Mononuclear cell (primary cell): ENCODE data around the gene SCUBE1. TPM values are rescaled to one million over a fixed set of nuclear protein-coding genes. Genes with fewer than 3 reads are reported as not detected.

Source experiments
- H3K27me3 ChIP-seq: 2 replicates; pipeline ENCODE4 v1.6.0; 2011; ENCODE audit warnings: low read length, control low read depth; ENCODE audit not compliant: insufficient read depth
- H3K4me1 ChIP-seq: 2 replicates; pipeline ENCODE4 v1.5.1; 2011; ENCODE audit warnings: mild to moderate bottlenecking, low read length, control low read depth; ENCODE audit not compliant: insufficient read depth
- H3K4me3 ChIP-seq: 2 replicates; pipeline ENCODE4 v1.5.1; 2011; ENCODE audit warnings: mild to moderate bottlenecking, low read length, moderate library complexity
- H3K9me3 ChIP-seq: 2 replicates; pipeline ENCODE4 v1.5.1; 2011; ENCODE audit warnings: low read depth, mild to moderate bottlenecking, control low read depth, low read length
- total RNA-seq: library from RNA; depleted of rRNA; stranded (reverse); fragments of >200 nt; gene quantifications from one replicate; pipeline ENCODE4 v1.2.3, GENCODE V29; 2012

Gene SCUBE1
- total RNA-seq, 1 donor: 0.94 TPM

DNA sequence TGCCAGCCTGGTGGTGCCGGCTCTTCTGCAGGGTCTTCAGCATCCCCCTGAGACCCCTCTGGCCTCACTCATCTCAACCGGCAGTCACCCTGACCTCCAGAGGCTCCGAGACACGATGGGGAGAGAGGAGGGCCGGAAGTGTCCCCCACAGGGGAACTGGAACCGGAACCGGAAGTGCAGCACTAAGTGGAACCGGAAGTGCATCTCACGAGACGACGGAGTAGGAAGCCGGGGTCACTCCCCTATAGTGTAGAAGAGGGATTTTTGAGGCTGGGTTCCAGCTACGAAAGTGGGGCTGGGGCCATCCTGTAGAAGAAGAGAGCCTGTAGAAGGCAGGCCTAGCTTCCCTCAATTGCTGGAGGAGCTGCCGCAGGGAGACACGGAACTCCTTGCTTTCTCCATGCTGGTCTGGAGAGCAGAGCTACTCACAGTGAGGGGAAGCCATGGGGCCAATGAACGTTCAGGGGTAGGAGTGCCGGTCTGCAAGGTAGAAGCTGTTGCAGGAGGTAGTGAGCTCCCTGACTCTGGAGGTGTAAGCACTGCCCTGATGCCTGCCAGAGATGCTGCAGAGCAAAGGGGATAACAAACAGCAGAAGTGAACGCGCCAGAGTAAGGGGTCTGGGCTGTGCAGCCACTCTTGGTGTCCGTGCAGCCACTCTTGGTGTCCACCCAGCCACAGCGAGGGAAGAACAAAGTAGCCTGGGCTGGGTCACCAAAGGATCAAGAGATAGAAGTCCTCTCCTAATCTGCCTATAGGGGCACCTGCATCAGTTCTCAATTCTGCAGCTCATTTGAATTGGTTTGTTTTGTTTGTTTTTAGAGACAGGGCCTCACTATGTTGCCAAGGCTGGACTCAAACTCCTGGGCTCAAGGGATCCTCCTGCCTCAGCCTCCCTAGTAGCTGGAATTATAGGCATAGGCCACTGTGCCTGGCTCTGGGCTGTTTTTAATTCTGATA lies 21.9 kb downstream of the SCUBE1 start:
- Histone ChIP-seq H3K4me3 (no peak overlapping the region), H3K9me3 (no peaks in the 10 kb centered on the region), H3K4me1 (no peaks in the 10 kb centered on the region), H3K27me3 (no peaks in the 10 kb centered on the region)

- Histone ChIP-seq H3K4me3 (no peak overlapping the region), H3K9me3 (no peaks in the 10 kb centered on the region), H3K4me1 (no peaks in the 10 kb centered on the region), H3K27me3 (no peaks in the 10 kb centered on the region)
Observed at GRCh38 chr22:43319661-43320486, 23.3 kb downstream of the SCUBE1 start.

DNA sequence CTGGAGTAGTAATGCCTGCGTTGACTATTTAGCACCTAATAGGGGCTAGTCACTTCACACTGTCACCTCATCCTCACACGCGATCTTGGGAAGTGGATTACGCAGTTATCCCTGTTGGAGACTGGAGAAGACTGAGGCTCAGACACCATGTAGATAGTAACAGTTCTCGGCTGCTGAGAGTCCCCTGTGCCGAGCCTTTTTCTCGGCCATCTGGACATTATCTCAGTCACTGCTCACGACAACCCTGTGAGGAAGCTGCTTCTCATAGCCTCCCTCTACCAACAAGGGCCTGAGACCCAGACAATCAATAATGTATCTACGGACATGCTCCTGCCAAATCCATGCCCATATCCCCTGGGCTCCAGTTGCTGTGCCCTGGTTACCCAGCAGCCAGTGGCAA lies 25.9 kb downstream of the SCUBE1 start:
- no peak overlapping the region for H3K4me3 ChIP-seq
- H3K4me1 ChIP-seq: peaks cover 7% of the 10 kb centered on the region
- no peaks in the 10 kb centered on the region for H3K9me3 ChIP-seq
- H3K27me3 ChIP-seq: no peaks in the 10 kb centered on the region

DNA sequence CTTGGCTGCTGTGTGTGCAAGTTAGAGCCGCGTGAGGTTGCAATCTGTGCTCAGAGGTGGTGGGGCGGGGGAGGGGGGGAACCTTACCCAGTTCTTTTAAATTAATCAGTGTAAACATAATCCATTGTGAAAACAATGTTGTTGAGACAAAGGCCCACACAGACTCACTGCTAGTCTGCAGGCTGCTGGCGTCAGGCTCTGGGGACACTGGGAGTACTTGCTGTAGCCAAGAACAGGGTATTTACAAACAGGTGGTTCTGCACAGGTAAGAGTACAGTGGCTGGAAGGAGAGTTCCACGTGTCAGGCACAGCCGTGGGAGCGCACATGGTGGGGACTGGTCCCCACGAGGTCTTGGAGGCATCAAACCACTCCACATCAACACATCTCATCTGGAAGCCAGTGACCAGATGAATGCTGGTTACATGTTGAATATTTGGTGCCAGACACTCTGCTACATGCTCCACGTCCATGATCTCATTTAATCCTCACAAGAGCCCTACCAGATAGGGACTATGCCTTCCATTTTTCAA lies 27.4 kb downstream of the SCUBE1 start:
- no peaks in the 10 kb centered on the region for H3K27me3 ChIP-seq
- H3K4me1 ChIP-seq: peaks cover 7% of the 10 kb centered on the region
- no peak overlapping the region for H3K4me3 ChIP-seq
- no peaks in the 10 kb centered on the region for H3K9me3 ChIP-seq

GRCh38 chr22:43314611-43315010 lies 28.6 kb downstream of the SCUBE1 start:
- Histone ChIP-seq H3K4me3 (no peak overlapping the region), H3K9me3 (no peaks in the 10 kb centered on the region), H3K27me3 (no peaks in the 10 kb centered on the region)

DNA sequence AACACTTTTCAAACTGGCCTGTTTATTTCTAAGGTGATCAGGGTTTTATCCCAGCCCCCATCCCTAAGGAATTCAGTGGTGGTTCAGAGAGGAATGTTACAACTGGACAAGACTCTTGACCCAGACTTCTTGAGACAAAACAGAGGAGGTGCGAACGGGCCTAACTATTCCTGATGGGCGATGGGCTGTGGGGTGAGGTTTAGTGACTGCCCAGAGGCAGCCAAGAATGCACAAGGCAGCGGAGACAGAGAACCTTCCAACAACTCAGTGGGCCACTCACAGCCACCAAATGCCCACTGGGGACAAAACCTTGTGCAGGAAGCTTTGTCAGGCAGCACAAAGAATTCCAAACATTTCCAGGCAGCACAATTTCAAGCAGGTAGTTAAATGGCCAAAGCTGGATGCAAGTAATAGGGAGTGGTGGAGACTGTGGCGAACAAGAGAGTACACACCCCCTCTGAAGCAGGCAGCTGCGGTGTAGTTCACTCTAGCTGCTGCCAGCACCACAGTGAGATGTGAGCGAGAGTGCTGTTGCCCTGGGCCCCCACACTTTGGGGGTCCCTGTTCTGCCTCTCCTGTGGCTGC lies 29.2 kb downstream of the SCUBE1 start:
- no peaks in the 10 kb centered on the region for H3K9me3 ChIP-seq
- no peaks in the 10 kb centered on the region for H3K27me3 ChIP-seq
- no peak overlapping the region for H3K4me3 ChIP-seq

More at GRCh38 chr22:43314611-43315010, 28.6 kb downstream of the SCUBE1 start:
- peaks cover 7% of the 10 kb centered on the region for H3K4me1 ChIP-seq

GRCh38 chr22:43313244-43313889 lies 29.8 kb downstream of the SCUBE1 start:
- H3K4me3 ChIP-seq: no peak overlapping the region
- H3K27me3 ChIP-seq: no peaks in the 10 kb centered on the region
- H3K9me3 ChIP-seq: no peaks in the 10 kb centered on the region
- peaks cover 7% of the 10 kb centered on the region for H3K4me1 ChIP-seq

More for the DNA sequence above, 29.2 kb downstream of the SCUBE1 start:
- H3K4me1 ChIP-seq: peaks cover 7% of the 10 kb centered on the region

DNA sequence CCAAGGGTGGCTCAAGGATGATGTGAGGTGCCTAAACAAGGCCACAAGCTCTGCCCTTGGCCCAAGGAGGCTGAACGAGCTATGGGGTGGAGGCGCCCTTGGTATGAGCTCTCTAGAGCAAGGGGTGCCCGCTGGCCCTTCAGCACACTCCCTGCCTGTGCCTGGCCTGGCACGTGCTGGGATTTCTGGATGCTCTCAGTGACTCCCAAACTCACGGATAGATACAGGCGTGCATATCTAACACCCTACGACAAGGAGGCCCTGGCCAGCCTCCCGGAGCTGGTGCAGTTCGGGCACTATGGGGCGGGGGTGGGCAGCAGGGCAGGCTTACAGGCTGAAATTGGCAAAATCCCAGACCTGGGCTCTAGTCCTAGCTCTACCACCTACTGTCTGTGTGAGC lies 30.6 kb downstream of the SCUBE1 start:
- Histone ChIP-seq H3K27me3 (no peaks in the 10 kb centered on the region), H3K4me3 (no peak overlapping the region), H3K9me3 (no peaks in the 10 kb centered on the region), H3K4me1 (peaks cover 7% of the 10 kb centered on the region)

DNA sequence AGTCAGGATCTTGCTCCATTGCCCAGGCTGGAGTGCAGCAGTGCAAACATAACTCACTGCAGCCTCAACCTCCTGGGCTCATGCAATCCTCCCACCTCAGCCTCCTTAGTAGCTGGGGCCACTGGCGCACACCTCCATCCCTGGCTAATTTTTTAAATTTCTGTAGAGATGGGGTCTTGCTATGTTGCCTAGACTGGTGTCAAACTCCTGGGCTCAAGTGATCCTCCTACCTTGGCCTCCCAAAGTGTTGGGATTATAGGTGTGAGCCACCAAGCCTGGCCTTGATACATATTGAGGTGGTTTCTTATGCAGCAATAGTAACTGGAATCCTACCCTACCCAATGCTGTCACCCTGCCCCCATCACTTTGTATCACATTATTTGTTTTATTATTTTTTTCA lies 32.4 kb downstream of the SCUBE1 start:
- H3K9me3 ChIP-seq: no peaks in the 10 kb centered on the region
- no peaks in the 10 kb centered on the region for H3K27me3 ChIP-seq
- peaks cover 7% of the 10 kb centered on the region for H3K4me1 ChIP-seq
- H3K4me3 ChIP-seq: no peak overlapping the region

- no peaks in the 10 kb centered on the region for H3K27me3 ChIP-seq
- H3K4me1 ChIP-seq: peaks cover 7% of the 10 kb centered on the region
- no peaks in the 10 kb centered on the region for H3K9me3 ChIP-seq
- no peak overlapping the region for H3K4me3 ChIP-seq
Observed at GRCh38 chr22:43310311-43310710, 32.9 kb downstream of the SCUBE1 start.

DNA sequence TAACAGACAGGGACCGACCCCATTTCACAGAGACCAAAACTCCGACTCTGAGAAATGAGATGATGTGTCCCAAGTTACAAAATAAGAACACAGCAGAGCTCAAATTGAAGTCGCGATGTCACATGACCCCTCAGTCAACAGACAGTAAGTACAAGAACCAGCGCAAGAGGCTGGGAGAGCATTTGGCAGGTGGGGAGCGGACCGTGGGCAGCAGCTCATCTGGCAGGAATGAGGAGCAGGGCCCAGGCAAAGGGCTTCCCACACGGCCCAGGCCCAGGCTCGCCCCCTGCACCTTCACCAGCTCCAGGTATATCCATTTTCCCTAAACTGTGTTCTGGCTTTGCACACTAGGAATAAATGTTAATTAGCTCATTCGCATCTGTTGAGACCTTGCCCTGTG lies 34.3 kb downstream of the SCUBE1 start:
- H3K4me1 ChIP-seq: peaks cover 7% of the 10 kb centered on the region
- H3K27me3 ChIP-seq: no peaks in the 10 kb centered on the region
- no peak overlapping the region for H3K4me3 ChIP-seq
- no peaks in the 10 kb centered on the region for H3K9me3 ChIP-seq

DNA sequence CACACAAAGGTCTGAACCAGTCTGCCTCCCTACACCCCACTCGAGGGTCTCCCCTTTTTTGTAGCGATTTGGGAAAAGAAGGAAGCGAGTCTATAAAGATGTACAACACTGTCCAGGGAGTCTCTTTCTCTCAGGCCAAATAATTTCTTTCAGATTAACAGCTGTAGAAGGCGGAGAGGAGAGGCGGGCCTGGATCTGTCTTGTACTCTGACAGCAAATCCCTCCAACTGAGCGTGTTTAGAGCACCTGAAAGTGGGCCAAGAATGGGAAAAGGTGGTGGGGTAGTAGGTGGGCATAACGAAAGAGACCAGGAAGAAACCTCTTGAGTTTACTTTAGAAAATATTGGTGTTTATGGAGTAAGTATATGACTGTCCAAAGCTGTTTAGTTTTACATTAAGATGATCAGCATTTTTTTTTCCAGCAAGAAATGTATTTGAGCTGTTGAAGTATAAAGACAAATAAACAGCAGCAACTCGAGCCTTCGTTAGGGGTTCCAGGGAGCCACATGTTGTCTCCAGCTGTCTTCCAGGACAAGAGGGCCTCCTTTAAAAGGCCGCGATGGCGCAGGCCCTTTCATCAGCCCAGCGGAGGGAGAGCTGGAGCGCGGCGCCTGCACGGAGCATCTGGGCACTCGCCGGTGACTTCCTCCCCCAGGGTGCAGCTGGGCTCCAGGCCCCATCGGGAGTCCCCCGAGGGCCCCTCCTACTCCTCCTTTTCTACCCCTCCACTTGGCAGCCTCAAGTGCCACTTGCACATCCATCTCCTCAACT lies 34.9 kb downstream of the SCUBE1 start:
- Histone ChIP-seq H3K4me3 (no peak overlapping the region), H3K27me3 (no peaks in the 10 kb centered on the region), H3K4me1 (peaks cover 6% of the 10 kb centered on the region), H3K9me3 (no peaks in the 10 kb centered on the region)

DNA sequence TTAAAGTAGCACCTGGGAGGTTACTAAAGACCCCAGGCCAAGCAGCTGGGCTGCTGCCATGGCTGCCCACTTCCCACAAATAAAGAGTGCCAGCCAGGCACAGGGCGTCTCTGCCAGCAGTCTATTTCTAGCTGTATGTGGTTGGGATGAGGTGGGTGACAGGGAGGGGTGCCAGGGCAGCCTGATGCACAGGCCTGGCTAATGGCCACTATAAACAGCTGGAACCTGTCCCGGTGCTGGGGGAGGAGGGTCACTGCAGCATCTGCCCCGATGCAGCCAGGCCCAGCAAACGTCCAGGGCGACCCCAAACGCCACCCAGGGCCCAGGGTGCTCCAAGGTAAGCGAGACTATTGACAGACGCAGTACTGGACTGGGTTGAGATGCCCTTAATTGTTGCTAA lies 37.4 kb downstream of the SCUBE1 start:
- H3K27me3 ChIP-seq: no peaks in the 10 kb centered on the region
- no peaks in the 10 kb centered on the region for H3K9me3 ChIP-seq
- H3K4me3 ChIP-seq: no peak overlapping the region
- no peaks in the 10 kb centered on the region for H3K4me1 ChIP-seq
